Peyer's patch (tissue), 4 donors: ENCODE data around the gene RRM1.

ENCODE experiments used
- POLR2A ChIP-seq, 2 donors: fragments of 450-650 bp; IDR thresholded peaks; one replicate each; pipeline ENCODE4 v1.5.1; 2017; ENCODE audit warnings: antibody characterized with exemption in 2 of 2, mild to moderate bottlenecking in 2 of 2, moderate library complexity in 2 of 2
- TF ChIP-seq, protein P1 (sequence below), 6 experiments: fragments of 450-650 bp in 4 of 6; fragments of 200-600 bp in 2 of 6; sonication (generic) in 1 of 6; IDR thresholded peaks; one replicate each; pipeline ENCODE4 v1.5.1; 2017 to 2019; ENCODE audit warnings: antibody characterized with exemption in 6 of 6, mild to moderate bottlenecking in 3 of 6, moderate library complexity in 1 of 6

DNA sequence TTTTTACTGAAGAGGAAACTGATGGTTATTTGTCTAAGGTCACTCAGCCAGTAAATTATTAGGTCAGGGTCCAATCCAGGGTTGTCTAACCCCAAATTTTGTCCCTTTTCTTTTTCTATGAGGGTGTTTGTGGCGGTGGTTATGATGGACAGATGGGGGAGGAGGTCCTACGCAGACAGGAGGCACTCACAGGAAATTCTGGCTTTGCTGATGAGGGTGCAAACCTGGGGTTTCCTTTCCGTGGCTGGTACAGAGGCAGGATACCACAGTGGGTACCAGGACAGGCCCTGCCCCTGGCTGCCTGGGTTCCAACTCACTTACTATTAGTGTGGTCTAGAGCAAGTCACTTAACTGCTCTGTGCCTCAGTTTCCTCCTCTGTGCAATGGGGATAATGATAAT is 91.0 kb downstream of the RRM1 start:
- TF ChIP-seq, protein P1, sequence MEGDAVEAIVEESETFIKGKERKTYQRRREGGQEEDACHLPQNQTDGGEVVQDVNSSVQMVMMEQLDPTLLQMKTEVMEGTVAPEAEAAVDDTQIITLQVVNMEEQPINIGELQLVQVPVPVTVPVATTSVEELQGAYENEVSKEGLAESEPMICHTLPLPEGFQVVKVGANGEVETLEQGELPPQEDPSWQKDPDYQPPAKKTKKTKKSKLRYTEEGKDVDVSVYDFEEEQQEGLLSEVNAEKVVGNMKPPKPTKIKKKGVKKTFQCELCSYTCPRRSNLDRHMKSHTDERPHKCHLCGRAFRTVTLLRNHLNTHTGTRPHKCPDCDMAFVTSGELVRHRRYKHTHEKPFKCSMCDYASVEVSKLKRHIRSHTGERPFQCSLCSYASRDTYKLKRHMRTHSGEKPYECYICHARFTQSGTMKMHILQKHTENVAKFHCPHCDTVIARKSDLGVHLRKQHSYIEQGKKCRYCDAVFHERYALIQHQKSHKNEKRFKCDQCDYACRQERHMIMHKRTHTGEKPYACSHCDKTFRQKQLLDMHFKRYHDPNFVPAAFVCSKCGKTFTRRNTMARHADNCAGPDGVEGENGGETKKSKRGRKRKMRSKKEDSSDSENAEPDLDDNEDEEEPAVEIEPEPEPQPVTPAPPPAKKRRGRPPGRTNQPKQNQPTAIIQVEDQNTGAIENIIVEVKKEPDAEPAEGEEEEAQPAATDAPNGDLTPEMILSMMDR (IDR thresholded peaks at IDR 0.05) = no peak
- no peak for TF ChIP-seq POLR2A (IDR thresholded peaks at IDR 0.05)
